GOT3 (cell line): Measurements from ENCODE around the gene ADM2.

Source experiments
- DNase-seq: peaks from one replicate; lab custom pipeline; 2025; ENCODE audit warnings: mixed read lengths; lab: John Stamatoyannopoulos, UW

Gene ADM2

GRCh38 chr22:50485221-50486131 lies 4.1 kb downstream of the ADM2 start:
- DNase-seq: no peak

GRCh38 chr22:50486561-50487289 lies 5.4 kb downstream of the ADM2 start, which contains the start of gene MIOX:
Gene MIOX, plus strand, starts transcription at chr22:50486859. Its CDS starts 39 bp downstream, at chr22:50486898.
- no peak for DNase-seq

GRCh38 chr22:50487290-50488005 lies 6.1 kb downstream of the ADM2 start:
- no peak for DNase-seq

GRCh38 chr22:50488006-50488677 lies 6.8 kb downstream of the ADM2 start:
- no peak for DNase-seq

- no peak for DNase-seq
Measured at GRCh38 chr22:50488886-50489285, 7.5 kb downstream of the ADM2 start.

GRCh38 chr22:50489363-50490243 lies 8.3 kb downstream of the ADM2 start:
- no peak for DNase-seq

- DNase-seq: no peak
Measured at GRCh38 chr22:50490531-50491308, 9.4 kb downstream of the ADM2 start.

- no peak for DNase-seq
Measured at GRCh38 chr22:50497093-50497492, 15.8 kb downstream of the ADM2 start.

GRCh38 chr22:50498322-50498890 lies 17.1 kb downstream of the ADM2 start:
- DNase-seq: no peak

GRCh38 chr22:50500452-50500851 lies 19.1 kb downstream of the ADM2 start:
- no peak for DNase-seq

GRCh38 chr22:50502096-50502495 lies 20.8 kb downstream of the ADM2 start:
- DNase-seq: no peak

GRCh38 chr22:50502628-50503474 lies 21.5 kb downstream of the ADM2 start:
- no peak for DNase-seq

GRCh38 chr22:50503475-50504145 lies 22.3 kb downstream of the ADM2 start:
- DNase-seq: no peak

GRCh38 chr22:50504369-50505211 lies 23.2 kb downstream of the ADM2 start:
- no peak for DNase-seq

GRCh38 chr22:50505276-50505775 lies 24.0 kb downstream of the ADM2 start:
- DNase-seq: no peak

GRCh38 chr22:50505776-50506610 lies 24.6 kb downstream of the ADM2 start:
- no peak for DNase-seq
